Measurements from ENCODE around the gene PIK3AP1.

GRCh38 chr10:96577069-96577468, 143.2 kb downstream of the PIK3AP1 start:
- TF ChIP-seq NFE2L2 (conservative IDR thresholded peaks at IDR 0.05; ENCODE audit: low read length) (no peak), MAX (IDR thresholded peaks at IDR 0.05) (no peak), RAD21 (conservative IDR thresholded peaks at IDR 0.05 in 1 of 2, IDR thresholded peaks at IDR 0.05 in 1 of 2) (no peak), FOSL2 (IDR thresholded peaks at IDR 0.05) (no peak), FOSL2 (CRISPR knock-in tag; IDR thresholded peaks at IDR 0.05) (no peak), POLR2A (IDR thresholded peaks at IDR 0.05; ENCODE audit: low read length) (no peak)
